ENCODE measurements around the gene ZNF324. TPM values are rescaled to one million over a fixed set of nuclear protein-coding genes. Genes with fewer than 3 reads are reported as not detected.
"Not testable (repeated sequence)": the region's sequence is repeated elsewhere in the genome, so short reads cannot be mapped to it uniquely, and the experiment has no call there.

ZNF324 gene
- total RNA-seq, 1 donor from 2014 or later: 10.0 TPM

- Histone ChIP-seq H3K4me1 (peaks cover 9% of the 10 kb centered on the region), H3K4me3 (peak overlapping the region; percentile 76), H3K9me3 (peaks cover 37% of the 10 kb centered on the region), H3K36me3 (peaks cover 14% of the 10 kb centered on the region), H3K27me3 (ENCODE audit: low read depth) (no peaks in the 10 kb centered on the region), H3K27ac (peak overlapping the region; percentile 81)
- DNase-seq (no peak), ATAC-seq (peak; percentile 2 to 3)
- intact Hi-C loops (cut with DNase I): no loop called here
- TF ChIP-seq CTCF (IDR thresholded peaks at IDR 0.05): no peak
Measured at GRCh38 chr19:58440556-58440955, 26.3 kb upstream of the ZNF324 start.

- H3K27ac ChIP-seq; H3K4me3 ChIP-seq; H3K4me1 ChIP-seq; DNase-seq; H3K27me3 ChIP-seq (ENCODE audit: low read depth); ATAC-seq; H3K36me3 ChIP-seq; intact Hi-C loops (cut with DNase I): not testable (repeated sequence)
- H3K9me3 ChIP-seq: peaks cover 12% of the 10 kb centered on the region
Measured at GRCh38 chr19:58442986-58443385, 23.9 kb upstream of the ZNF324 start.

- ATAC-seq; H3K27ac ChIP-seq; H3K4me3 ChIP-seq; DNase-seq; H3K27me3 ChIP-seq (ENCODE audit: low read depth); H3K9me3 ChIP-seq; H3K36me3 ChIP-seq; intact Hi-C loops (cut with DNase I); H3K4me1 ChIP-seq: not testable (repeated sequence)
Measured at GRCh38 chr19:58448860-58449259, 18.0 kb upstream of the ZNF324 start.

- DNase-seq; H3K27ac ChIP-seq; ATAC-seq; H3K27me3 ChIP-seq (ENCODE audit: low read depth); H3K4me3 ChIP-seq; intact Hi-C loops (cut with DNase I); H3K4me1 ChIP-seq; H3K36me3 ChIP-seq; H3K9me3 ChIP-seq: not testable (repeated sequence)
Measured at GRCh38 chr19:58449980-58450379, 16.9 kb upstream of the ZNF324 start.

- Histone ChIP-seq H3K4me1 (peaks cover 7% of the 10 kb centered on the region), H3K27me3 (ENCODE audit: low read depth) (peaks cover 8% of the 10 kb centered on the region), H3K4me3 (peak overlapping the region; percentile 98), H3K36me3 (no peaks in the 10 kb centered on the region), H3K9me3 (no peaks in the 10 kb centered on the region), H3K27ac (peak overlapping the region; percentile 83)
- DNase-seq (no peak), ATAC-seq (peak; percentile 41 to 51)
- intact Hi-C loops (cut with DNase I): no loop called here
- no peak for TF ChIP-seq CTCF (IDR thresholded peaks at IDR 0.05)
Measured at GRCh38 chr19:58450856-58451357, 16.0 kb upstream of the ZNF324 start.

- TF ChIP-seq CTCF (IDR thresholded peaks at IDR 0.05): no peak
- H3K27ac ChIP-seq: peak within 1 kb of the TSS; percentile 83
- H3K4me3 ChIP-seq: peak within 1 kb of the TSS; percentile 98
- ATAC-seq (peak; percentile 98 to 99), DNase-seq (peak; percentile 98)
- H3K9me3 ChIP-seq: no peaks in the 10 kb centered on the region
- H3K27me3 ChIP-seq (ENCODE audit: low read depth): peaks cover 8% of the 10 kb centered on the region
- intact Hi-C loops (cut with DNase I): no loop called here
- peaks cover 7% of the 10 kb centered on the region for H3K4me1 ChIP-seq
- peaks cover 6% of the 10 kb centered on the region for H3K36me3 ChIP-seq
Measured at GRCh38 chr19:58451358-58452101, 15.3 kb upstream of the ZNF324 start, which contains the start of gene ZNF324B. Gene ZNF324B (plus strand): TSS chr19:58451622. CDS start chr19:58453702, 2,080 bp downstream.

GRCh38 chr19:58453743-58454142 is 13.1 kb upstream of the ZNF324 start:
- no peak for TF ChIP-seq CTCF (IDR thresholded peaks at IDR 0.05)
- Histone ChIP-seq H3K4me1 (peaks cover 7% of the 10 kb centered on the region), H3K27ac (no peak overlapping the region), H3K4me3 (no peak overlapping the region), H3K9me3 (no peaks in the 10 kb centered on the region), H3K27me3 (ENCODE audit: low read depth) (peaks cover 3% of the 10 kb centered on the region), H3K36me3 (peaks cover 15% of the 10 kb centered on the region)
- intact Hi-C loops (cut with DNase I): no loop called here
- DNase-seq: no peak
- ATAC-seq: no peak
